T-helper 2 cell (primary cell): ENCODE results near the gene RFXANK.
"Not testable (repeated sequence)": the region's sequence is repeated elsewhere in the genome, so short reads cannot be mapped to it uniquely, and the experiment has no call there.

Source experiments
- DNase-seq, 5 experiments: peaks; one replicate each; pipeline versions ENCODE4 v3.0.0 to v3.0.0-alpha.2; 2012 to 2022

Gene RFXANK

GRCh38 chr19:19170053-19170872, 21.8 kb upstream of the RFXANK start, which contains the start of gene MEF2B:
Gene MEF2B, minus strand, starts transcription at chr19:19170263. Its CDS starts 19,528 bp downstream, at chr19:19150735.
- peak; percentile 47 to 83 (median 64) for DNase-seq

GRCh38 chr19:19170873-19171672, 21.0 kb upstream of the RFXANK start:
- DNase-seq = no peak

- DNase-seq = no peak
Observed at GRCh38 chr19:19171821-19172532, 20.1 kb upstream of the RFXANK start.

- not testable (repeated sequence) for DNase-seq
Observed at GRCh38 chr19:19173243-19173642, 18.8 kb upstream of the RFXANK start.

- DNase-seq = no peak
Observed at GRCh38 chr19:19176950-19177349, 15.1 kb upstream of the RFXANK start.

- DNase-seq = no peak
Observed at GRCh38 chr19:19179548-19180441, 12.3 kb upstream of the RFXANK start.

GRCh38 chr19:19181488-19181998, 10.5 kb upstream of the RFXANK start:
- no peak for DNase-seq

- DNase-seq = peak; percentile 30 to 73 (median 46)
Observed at GRCh38 chr19:19185853-19186740, 6.0 kb upstream of the RFXANK start.

GRCh38 chr19:19186742-19187141, 5.3 kb upstream of the RFXANK start:
- DNase-seq = no peak

- no peak for DNase-seq
Observed at GRCh38 chr19:19191768-19192077, 335 bp upstream of the RFXANK start.

GRCh38 chr19:19192910-19193423, 909 bp downstream of the RFXANK start:
- peak in 1 of 5 experiments; percentile 66 for DNase-seq

GRCh38 chr19:19193926-19194325, 1.9 kb downstream of the RFXANK start:
- DNase-seq = no peak

GRCh38 chr19:19201697-19202630, 9.9 kb downstream of the RFXANK start:
- DNase-seq = no peak

GRCh38 chr19:19202707-19203011, 10.6 kb downstream of the RFXANK start:
- no peak for DNase-seq

- DNase-seq = peak; percentile 82 to 93 (median 87)
Observed at GRCh38 chr19:19203012-19203856, 11.2 kb downstream of the RFXANK start, which contains the start of gene NR2C2AP. Gene NR2C2AP, minus strand, starts transcription at chr19:19203414. Its CDS starts 354 bp downstream, at chr19:19203060.

- DNase-seq = no peak
Observed at GRCh38 chr19:19204181-19204580, 12.1 kb downstream of the RFXANK start.

- no peak for DNase-seq
Observed at GRCh38 chr19:19205416-19206410, 13.7 kb downstream of the RFXANK start.
